HG02623 (cell line): ENCODE measurements around the gene RAD51D.
A peak's percentile ranks its signal among the peaks of the same experiment; 100 is the strongest.
"Not testable (repeated sequence)": the region's sequence is repeated elsewhere in the genome, so short reads cannot be mapped to it uniquely, and the experiment has no call there.

ENCODE experiments used
- ATAC-seq: cut with Tn5 transposase; IDR thresholded peaks from one replicate; pipeline ENCODE4 v1.9.1; 2021; ENCODE audit warnings: moderate library complexity; ENCODE audit not compliant: unreplicated experiment

RAD51D gene

DNA sequence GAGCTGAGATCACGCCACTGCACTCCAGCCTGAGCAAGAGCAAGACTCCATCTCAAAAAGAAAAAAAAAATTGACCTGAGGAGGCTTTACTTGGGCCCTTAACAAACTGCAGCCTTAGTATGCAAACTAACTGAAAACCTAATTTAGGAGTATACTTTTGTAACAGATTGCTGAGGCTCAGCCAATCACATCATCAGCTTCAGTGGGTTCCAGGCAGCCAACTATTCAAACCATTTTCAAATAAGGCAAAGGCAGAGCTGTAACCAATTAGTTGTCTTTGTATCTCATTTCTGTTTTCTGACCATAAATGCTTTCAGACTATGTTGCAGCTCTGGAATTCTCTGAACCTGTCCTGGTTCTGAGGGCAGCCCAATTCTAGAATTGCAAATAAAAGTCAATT is 23.9 kb downstream of the RAD51D start:
- ATAC-seq, result no peak

DNA sequence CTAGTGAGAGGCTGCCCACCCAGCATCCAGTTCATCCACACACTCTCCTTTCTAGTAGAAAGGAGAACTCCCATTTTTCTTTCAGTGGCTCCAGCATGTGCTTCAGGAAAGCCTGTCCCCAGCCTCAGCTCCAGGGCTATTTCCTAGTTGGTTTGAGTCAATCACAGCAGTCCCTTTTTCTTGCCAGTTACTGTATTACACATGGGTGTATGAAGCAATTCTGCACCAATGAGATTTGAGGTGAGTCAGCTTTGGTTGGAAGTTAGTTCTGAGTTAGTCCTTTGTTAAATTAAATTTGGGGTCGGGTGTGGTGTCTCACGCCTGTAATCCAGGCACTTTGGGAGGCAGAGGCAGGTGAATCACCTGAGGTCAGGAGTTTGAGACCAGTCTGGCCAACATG is 24.8 kb downstream of the RAD51D start:
- no peak for ATAC-seq

DNA sequence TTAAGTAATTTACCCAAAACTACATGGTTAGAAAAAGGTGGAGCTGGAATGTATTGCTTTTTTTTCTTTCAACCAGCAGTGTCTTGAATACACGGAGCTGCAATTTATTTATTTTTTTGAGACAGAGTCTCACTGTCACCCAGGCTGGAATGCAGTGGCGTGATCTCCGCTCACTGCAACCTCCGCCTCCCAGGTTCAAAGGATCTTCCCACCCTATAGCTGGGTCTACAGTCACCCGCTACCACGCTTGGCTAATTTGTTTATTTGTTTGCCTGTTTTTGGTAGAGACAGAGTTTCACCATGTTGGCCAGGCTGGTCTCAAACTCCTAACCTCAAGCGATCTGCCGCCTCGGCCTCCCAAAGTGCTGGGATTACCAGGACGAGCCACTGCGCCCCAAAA is 29.0 kb downstream of the RAD51D start:
- not testable (repeated sequence) for ATAC-seq

DNA sequence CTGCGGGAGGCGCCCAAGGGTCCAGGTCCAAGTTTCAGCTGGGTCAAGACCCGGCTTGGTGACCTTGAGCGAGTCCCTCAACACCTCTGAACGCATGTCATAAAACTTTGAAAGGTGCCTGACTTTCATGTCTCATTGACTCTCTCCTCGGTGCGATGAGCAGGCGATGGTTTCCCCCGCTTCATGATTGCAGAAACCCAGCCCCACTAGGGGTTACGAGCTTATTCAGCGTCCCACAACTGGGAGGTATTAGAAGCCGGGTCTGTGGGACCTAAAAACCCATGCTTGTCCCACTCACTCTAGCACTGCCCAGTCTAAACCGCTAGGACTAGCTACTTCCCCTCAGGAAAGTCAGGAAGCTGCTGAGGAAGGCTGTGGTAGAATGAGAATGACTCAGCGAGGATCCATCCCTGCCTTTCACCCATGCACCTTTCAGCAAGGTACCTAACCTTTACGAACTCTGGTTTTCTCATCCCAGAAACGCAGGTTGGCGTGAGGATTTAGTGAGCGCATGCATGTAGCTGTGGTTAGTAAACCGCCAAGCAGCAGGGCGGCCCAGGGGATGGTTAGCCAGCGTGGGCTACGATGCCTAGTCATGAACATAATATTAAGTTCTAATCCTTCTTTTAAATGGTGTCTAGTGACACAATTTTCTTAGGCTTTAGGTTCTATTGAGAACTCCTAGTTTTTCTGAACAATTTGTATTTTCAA is 29.9 kb downstream of the RAD51D start:
- no peak for ATAC-seq

DNA sequence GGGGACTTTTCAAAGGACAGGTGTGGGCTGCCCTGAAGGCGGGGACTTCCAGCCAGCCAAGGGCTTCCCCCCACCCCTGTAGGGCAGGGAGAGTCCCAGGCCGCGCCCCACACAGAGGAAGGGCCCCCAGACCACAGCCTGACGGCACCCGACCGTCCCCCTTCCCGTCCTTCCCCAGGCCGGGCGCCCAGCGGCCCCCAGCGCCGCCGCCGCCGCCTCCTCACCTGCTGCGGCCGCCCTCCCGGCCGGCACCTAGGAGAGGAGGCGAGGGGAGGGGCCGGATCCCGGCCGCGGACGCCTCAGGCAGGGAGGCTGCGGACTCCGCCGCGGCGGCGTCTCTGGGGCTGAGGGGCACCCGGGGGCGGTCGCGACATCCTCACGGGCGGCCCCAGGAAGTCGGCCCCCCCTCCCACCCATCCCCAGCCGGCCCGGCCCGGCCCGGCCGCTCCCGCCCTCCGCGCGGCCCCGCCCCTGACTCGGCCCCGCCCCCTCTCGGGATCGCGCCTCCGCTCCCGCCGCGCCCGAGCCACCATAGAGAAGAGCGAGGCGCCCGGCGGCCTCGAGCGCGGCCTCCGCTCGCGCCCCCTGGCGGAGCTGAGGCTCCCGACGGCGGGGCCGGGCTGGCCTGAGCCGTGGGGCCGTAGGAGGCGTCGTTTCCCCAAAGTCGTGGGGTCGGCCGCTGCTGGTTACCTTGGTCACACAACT is 30.6 kb downstream of the RAD51D start:
- ATAC-seq, result peak; percentile 66

GRCh38 chr17:35088356-35088880 is 31.2 kb downstream of the RAD51D start:
- ATAC-seq, result no peak

DNA sequence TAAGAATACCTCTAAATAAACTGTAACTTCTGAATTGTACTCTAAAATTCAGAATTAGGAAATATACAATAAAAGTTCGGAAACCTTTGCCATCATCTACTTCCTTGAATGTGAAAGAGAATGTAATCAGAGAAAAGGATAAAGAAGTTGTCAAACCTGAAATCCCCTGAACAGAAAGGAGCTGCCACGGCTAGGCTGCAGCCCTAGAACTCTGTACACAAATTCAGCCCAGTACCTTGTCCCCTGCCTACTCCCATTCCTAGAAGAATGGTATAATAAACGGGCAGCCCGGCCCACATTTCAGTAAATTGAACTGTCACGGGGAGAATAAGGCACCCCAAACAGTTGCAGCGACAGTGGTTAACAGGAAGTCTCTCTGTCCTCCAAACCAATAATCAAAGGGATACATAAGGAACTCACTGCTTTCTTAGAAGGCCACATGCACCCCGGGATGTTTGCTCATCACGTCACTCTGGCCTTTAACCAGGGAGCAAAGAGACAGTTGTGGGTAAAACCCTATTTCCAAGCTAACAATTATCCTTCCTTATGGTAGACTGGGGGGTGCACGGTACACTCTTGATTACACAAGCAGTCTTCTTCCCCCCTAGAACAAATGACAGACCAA is 31.8 kb downstream of the RAD51D start:
- ATAC-seq, result no peak

DNA sequence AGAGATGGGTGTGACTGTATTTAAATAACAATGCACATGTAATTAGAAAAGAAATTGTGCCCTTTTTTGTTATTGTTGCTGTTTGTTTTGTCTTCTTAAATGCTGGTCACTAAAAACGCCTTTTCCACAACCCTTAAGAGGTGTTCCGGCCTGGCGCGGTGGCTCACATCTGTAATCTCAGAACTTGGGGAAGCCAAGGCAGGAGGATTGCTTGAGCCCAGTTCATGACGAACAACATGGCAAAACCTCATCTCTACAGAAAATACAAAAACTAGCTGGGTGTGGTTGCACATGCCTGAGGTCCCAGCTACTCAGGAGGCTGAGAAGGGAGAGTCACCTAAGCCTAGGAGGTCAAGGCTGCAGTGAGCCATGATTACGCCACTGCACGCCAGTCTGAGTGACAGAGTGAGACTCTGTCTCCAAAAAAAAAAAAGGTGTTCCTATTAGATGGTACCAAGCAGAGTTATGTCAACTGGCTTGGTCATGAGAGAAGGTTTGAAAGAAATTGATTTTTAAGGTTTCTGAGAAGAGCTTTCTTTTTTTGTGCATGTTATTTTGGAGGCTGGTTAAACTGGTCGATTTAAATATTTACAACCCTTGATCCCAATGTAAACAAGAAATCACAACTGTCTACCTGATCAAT is 32.6 kb downstream of the RAD51D start:
- ATAC-seq, result no peak

- no peak for ATAC-seq
These were observed 33.5 kb downstream of the RAD51D start for GRCh38 chr17:35086164-35086563.

DNA sequence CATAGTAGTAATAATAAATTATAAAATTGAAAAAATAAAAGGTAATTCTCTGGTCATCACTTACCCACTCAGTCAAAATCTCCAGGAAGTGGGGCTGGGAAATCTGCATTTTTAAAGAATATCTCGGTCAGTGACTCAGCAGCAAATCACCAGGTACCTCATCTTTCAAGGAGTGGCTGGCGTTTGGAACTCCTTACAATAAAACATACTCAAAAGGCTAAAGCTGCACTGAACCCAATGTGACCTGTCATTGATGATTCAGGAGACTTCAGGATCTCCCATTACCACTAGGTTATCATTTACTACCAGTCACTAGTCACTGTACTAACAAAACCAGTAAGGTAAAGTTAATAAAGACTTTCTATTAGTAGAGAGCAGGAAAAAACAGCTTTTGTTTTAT is 34.7 kb downstream of the RAD51D start:
- no peak for ATAC-seq

- no peak for ATAC-seq
These were observed 36.6 kb downstream of the RAD51D start for GRCh38 chr17:35083071-35083470.

DNA sequence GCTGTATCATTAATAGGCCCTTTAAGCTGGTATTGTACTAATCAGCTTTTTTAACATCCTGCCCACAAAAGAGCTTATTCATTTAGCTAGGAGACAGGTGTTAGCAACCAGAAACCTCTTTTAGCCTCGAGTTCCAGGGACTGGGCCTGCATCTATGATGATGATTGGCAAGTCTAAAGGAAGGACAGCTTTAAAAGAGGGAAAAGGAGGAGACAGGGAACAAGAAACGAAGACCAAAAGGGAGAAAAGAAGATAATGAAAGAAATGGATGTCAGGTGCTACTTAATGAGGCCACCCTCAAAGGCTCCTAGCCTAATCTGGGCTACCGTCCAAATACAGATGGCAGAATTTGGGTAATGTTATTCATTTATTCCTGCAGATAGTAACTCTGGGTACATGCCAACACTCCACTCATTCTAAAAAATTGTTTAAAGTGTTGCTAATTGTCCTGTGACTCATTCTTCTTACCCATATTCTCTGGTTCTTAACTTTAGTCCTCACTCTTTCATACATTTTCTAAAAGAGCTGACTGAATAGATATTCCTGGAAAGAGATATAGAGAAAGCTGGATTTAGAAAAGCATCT is 37.5 kb downstream of the RAD51D start:
- no peak for ATAC-seq

DNA sequence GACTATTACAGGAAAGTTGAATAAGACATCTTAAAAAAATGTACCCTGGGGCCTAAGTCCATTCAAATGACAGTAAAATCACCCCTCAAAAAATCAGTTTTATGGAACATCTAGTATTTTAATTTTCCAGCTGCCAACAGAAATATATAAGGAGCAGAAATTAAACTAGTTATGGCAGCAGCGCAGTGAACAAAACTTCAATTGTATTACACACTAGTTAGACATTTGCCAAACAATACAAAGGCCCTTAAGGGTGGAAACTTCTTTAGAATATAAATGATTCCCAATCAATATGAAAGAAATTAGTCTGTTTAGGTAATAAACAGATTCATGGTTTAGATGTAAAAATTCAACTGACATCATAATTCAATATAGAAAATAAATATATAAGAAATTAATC is 38.0 kb downstream of the RAD51D start:
- no peak for ATAC-seq

- ATAC-seq, result no peak
These were observed 39.1 kb downstream of the RAD51D start for GRCh38 chr17:35080536-35080935.

DNA sequence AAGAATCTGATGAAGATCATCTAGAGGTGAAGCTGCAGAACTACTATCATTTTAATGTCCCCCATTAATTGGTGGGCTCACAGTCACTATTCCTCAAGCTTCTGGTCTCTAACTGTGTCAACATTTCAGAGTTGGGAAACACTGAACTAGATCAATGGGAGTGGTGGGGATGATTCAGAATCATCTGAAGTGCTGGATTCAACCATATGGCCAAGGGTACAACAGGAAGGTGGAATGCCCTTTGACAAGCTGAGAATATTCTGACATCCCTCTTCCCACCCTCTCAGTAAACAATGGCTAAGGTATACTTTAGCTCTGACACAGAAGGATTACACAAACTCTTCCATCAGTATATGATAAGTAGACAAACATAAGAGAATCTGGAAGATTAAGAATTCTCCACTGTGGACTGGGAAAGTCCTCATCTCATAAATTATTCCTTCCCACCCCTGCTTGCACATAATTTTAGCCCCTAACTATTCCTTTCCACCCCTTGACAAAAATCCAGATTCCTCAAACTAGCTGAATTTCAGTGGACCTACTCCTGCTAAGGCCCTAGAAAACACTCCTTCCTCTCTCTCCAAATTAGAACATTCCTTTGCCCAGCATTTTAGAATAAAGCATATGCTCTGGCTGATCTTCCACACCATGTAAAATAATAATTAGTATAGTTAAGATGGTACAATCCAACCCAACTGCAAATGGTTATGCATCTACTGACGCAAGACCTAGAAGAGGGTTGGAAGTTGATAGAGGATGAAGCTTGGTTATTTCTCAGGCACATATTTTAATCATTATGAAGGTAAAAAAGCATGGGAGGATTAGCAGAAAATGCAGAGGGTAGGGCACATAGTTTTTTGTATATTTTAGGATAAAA is 39.9 kb downstream of the RAD51D start:
- no peak for ATAC-seq

DNA sequence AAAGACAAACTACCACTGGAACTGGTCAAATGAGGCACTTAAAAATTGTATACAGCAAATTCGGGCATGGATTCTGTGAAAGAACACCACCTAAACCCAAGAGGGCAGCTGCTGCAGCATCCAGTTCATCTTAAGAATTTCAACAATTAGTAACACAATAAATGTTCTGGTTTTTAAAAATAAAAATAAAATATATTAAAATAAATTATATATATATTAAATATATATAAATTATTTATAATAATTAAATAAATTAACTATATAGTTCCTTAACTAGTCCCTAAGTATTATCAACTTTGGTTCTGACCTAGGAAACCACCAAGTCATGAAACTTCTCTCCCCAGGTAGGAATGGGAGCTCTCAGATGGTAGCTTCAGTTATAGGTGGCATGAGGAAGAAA is 42.8 kb downstream of the RAD51D start:
- no peak for ATAC-seq

GRCh38 chr17:35074711-35075707 is 44.7 kb downstream of the RAD51D start:
- ATAC-seq, result no peak

DNA sequence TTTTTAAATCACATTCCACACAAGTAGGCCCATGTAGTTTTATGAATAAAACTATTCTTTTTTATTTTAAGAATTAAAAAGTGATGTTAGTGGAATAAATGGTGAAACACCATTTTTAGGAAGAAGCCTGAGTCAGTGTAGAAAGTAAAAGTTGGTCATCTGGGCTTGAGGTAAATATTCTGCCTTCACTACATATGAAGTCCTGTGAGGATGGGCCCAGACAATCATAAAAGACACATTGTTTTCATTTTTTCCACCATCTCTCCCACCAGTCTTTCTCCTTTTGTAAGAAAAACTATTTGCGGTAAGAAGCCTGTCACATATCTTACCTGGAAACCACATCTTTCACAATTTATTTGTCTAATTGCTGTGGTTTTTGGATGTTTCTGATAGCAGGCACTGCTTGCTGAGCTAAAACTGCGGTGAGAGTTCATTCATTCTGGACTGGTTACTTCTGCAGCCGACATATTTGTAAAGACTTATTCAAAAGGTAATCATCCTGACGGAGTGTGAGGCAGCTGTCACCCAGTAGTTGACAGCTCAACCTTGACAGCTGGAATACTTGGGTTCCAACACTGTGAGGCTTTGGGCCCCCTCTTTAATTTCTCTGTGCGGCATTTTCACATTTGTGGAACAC is 45.6 kb downstream of the RAD51D start:
- no peak for ATAC-seq
